HG03039 (cell line): Measurements from ENCODE around the gene PET100.
"Not testable (repeated sequence)": the region's sequence is repeated elsewhere in the genome, so short reads cannot be mapped to it uniquely, and the experiment has no call there.

ENCODE experiments used
- ATAC-seq: cut with Tn5 transposase; IDR thresholded peaks from one replicate; pipeline ENCODE4 v1.9.1; 2021; ENCODE audit warnings: mild to moderate bottlenecking, moderate library complexity; ENCODE audit not compliant: unreplicated experiment

The PET100 gene

DNA sequence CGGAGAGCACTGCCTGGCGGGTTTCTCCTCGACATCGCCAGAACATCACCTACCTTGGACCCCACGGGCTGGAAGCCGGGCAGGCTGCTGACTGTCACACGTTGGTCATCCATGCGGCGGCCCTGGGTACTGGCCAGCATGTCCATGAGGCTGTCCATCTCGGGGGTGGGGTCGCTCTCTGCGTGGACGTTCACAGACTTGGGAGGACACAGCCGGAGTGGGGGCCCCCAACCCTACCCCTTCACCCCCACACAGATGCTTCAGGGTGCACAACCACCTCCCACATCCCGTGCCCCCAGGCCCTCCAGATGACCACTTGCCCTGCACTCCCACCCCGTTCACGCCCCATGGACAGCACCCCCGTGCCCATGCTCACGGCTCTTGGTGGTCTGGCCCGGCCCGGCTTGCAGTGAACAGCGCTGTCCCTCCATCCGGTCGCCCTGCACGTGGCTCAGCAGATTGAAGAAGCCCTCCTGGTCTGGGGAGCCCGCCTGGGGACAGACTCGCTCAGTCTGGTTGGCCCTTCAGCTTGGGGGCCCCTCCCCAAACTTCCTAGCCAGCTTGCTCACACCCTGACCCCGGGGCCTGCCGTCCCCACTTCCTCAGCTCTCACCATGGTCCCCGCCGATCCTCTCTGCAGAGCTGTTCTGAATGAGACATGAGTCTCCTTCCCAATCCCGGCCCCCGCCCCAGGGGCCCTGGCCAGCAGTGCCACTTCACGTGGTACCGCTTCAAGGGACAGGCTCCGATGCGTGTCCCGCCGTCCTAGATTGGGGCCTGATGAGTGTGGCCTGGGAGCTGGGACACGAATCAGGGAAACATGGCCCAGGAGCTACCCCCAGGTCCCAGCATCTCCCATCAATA lies 3.0 kb downstream of the PET100 start:
- no peak for ATAC-seq

DNA sequence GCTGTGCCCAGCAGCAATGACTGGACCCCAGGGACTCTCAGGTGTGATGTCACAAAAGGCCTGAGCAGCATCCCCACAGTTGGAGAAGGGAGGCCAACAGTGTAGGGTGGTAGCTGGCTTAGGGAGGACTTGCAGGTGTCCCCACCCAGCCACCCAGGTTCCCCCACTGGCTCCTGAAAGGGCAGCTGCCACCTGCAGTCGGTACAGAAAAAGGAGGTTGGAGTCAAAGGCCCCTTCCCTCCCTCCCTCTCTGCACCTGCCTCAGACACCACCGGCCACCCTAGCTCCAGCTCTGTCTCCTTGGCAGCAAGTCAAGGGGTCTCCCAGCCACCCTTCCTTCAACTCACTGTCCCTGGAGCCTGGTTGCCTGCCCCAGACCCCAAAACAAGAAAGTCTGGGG lies 4.1 kb downstream of the PET100 start, which contains the start of gene PCP2:
TSS of gene PCP2 (minus strand) at position 22 of the 400 bp plus-strand sequence. CDS start 262 bp downstream, outside the sequence.
- ATAC-seq = no peak

DNA sequence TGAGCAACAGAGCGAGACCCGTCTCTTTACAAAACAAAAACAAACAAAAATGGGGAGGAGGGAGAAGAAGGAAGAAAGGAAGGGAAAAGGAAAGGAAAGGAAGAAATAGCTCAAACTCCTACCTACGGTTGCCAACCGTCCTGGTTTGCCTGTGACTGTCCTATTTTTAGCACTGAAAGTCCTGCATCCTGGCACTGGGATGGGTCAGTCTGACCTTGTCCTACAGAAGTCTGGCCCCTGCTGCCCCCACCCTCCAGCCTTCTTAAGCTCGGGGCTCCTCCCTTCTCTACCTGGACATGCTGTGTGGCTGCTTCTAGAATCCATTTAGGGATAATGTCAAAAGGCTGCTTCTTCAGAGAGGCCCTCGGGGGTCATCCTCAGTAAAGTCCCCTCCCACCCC lies 6.1 kb downstream of the PET100 start:
- ATAC-seq = no peak

DNA sequence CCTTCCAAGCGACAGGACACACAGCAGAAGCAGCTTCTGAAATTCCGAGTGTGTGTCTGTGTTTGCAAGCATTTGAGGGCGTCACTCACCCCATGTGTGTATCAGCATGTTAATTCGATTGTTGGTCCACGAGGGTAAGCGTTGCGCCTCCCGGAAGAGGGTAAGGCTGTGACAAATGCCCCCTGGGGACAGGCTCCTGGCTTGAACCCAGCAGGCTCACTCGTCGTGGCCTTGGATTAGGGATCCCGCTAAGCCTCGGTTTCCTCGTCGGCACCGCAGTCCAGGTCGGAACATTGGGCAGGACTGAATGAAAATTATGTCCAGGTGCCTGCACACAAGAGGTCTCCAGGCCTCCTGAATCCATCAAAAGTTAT lies 6.7 kb downstream of the PET100 start:
- ATAC-seq = no peak

DNA sequence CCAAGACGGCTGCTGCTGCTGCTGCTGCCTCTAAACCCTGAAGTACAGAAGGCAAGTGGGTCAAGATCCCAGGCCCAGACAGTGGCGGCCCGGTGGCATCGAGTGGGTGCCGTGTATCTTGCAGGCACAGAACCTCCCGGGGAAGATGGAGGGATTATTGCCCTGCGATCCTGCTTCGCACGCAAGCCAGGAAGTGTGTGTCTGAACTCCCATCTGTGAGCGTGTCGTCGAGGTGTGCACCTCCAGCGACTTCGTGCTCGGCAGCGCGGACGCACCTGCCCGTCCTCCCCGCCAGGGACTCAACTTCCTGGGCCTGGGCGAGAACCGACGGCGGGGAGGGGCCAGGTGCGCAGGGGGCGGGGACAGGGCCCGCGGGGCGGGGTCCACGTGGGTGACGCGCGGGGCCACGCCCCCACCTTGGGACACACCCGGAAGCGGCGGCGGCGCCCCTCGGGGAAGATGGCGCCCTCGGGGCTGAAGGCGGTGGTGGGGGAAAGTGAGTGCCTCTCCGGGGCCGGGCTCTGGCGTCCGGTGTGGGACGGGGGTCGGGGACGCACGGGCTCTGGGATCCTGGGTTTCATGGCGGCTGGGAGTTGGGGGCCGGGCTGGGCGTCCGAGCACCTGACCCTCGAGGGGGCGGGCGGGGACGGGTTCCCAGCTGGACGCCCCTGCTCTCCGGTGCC lies 7.2 kb downstream of the PET100 start, which contains the start of gene STXBP2:
TSS of gene STXBP2 (plus strand) at position 420 of the 683 bp plus-strand sequence. CDS start at position 460, 40 bp downstream.
- ATAC-seq = peak; percentile 71

DNA sequence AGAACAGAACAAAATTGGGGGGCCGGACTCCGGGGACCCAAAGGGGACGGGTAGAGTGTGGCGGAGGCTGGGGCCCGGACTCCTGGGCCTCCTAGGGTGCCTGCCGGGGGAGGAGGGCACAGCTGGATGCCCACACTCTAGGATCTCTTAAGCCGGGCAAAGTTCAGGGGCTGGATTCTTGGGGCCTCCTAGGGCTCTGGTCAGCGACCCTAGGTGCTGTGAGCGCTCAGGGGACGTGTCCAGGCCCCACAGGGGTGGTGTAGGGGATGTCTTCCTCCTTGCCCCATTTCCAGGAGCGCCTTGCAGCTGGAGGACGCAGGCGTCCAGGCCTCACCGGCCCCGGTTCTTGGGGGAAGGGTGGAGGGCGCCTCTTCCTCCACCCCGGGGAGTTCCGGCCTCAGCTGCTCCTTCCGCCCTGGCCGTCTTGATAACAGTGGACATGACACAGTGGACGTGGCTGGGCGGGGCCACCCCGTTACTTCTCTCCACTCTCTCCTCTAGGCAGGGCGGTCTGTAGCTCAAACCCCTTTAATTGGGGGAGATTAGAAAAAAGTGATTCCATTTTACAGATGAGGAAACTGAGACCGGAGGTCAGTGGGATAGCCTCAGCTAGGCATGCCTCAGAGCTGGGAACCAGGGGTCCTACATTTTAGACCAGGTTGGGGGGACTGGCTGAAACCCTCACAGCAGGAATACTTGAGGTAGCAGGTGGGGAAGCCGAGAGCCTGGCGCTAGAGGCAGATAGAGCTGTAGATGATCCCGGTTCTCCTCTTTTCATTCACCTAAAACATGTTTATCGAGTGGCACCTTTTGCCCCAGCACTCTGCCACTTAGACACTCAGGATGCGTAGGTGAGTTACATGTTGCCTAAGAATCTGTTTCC lies 8.0 kb downstream of the PET100 start:
- no peak for ATAC-seq

DNA sequence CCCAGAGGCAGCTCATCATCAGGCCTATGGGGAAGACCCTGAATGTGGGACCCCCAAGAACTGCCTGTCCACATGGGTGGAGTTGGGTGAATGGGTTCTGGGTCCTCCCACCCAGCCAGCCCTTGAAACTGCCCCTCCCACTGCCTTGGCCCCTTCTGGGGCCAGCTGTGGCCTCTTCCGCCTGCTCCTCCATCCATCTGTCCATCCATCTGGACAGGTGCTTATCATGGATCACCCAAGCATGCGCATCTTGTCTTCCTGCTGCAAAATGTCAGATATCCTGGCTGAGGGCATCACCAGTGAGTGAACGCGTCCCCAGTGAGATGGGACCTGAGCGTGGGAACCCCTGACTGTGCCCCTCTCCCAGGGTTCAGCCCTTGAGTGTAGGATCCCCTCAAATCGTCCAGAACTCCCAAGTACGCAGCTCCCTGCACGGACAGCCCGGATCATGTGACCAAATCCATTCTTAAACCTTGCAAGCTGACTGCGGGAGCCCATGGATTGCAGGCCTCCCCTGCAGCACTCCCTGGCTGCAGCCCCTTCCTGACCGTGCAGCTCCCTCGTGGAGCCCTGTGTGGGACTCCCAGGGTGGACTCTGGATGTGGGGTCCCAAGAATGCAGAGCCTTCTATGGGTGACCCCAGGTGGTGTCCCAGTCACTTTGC lies 9.3 kb downstream of the PET100 start:
- no peak for ATAC-seq

DNA sequence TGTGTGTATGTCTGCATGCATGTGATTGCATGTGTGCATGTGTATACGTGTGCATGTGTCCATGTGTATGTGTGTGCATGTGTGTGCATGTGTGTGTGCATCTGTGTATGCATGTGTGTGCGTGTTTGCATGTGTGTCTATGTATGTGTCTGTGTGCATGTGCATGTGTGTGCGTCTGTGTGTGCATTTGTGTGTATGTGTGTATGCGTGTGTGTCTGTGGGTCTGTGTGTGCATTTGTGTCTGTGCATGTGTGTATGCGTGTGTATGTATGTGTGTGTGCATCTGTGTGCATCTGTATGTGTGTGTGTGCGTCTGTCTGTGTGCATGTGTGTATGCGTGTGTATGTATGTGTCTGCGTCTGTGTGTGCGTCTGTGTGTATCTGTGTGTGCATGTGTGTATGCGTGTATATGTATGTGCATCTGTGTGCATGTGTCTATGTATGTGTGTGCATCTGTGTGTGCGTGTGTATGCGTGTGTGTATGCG lies 10.3 kb downstream of the PET100 start:
- no peak for ATAC-seq

DNA sequence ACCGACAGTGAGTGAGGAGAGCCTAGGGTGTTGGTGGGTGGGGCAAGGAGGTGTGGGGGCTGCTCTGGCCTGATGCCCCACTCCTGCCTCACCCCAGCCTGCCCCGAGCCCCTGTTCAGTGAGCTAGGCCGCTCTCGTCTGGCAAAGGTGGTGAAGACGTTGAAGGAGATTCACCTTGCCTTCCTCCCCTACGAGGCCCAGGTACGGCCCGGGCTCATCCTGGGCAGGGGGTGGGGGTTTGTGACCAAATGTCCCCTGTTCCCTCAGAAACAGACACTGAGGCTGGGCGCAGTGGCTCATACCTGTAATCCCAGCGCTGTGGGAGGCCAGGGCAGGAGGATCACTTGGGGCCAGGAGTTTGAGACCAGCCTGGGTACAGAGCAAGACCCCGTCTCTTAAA lies 11.2 kb downstream of the PET100 start:
- ATAC-seq = no peak

DNA sequence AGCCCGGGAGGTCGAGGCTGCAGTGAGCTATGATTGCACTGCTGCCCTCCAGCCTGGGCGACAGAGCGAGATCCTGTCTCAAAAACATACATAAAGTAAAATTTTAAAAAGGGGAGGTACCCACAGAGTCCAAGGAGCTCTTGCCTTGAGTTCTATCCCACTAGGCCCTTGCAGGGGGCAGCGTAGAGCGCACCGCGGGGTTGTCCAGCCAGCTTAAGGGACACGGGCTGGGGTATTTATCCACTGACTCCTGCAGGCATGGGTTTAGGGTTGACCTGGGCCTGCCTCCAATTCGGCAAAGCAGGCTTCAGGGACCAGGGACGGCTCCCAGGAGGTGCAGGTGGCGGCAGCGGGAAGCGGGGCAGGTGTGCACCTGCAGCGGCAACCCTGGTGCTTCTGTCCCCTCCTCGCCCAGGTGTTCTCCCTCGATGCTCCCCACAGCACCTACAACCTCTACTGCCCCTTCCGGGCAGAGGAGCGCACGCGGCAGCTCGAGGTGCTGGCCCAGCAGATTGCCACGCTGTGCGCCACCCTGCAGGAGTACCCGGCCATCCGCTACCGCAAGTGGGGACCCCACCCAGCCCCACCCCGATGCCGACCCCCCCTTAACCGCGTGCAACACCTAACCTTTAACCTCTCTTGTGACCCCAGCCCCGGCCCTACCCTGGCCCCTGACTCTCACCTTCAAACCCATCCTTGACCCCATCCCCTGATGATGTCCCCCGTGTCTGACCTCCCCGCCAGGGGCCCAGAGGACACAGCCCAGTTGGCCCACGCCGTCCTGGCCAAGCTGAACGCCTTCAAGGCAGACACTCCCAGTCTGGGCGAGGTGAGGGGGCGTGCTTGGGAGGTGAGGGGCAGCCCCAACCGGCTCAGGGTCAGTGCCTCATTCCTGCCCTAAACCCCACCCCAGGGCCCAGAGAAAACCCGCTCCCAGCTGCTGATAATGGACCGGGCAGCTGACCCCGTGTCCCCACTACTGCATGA lies 12.0 kb downstream of the PET100 start:
- ATAC-seq = no peak

DNA sequence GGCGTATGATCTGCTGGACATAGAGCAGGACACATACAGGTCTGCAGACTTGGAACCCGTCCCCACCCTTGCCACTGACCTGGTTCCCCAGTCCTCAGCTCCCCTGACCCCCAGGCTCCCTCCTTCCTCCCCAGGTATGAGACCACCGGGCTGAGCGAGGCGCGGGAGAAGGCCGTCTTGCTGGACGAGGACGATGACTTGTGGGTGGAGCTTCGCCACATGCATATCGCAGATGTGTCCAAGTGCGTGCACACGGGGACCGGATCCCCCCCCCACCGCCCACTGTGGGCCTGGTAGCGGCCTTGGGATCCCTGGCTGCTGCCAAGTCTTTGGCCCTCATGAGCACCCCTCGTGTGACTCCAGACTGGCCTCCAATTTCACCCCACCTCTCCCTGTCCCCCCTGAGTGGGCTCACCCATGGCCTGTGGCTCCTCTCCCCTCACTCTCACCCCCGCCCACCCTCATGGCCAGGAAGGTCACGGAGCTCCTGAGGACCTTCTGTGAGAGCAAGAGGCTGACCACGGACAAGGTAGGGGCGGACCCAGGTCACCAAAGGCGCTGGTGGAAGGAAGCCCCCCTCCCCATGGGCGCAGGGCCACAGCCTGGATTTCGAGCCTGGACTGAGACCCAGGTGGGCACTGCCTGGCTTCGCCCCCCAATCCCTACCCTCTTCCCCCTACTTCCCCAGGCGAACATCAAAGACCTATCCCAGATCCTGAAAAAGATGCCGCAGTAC lies 12.9 kb downstream of the PET100 start:
- ATAC-seq = no peak

DNA sequence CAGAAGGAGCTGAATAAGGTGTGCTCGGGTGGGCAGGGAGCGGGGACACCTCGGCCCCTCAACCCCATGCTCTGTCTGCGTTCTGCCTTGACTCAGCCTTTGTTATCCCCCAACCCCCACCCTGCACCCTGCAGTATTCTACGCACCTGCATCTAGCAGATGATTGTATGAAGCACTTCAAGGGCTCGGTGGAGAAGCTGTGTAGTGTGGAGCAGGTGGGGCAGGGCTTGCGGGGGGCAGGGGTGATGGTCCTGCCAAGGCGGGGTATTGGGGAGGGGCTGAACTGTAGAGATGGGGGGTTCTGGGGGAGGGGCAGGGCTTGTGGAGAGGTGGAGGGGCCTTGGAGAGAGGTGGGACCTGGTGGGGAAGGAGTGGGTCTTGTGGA lies 13.4 kb downstream of the PET100 start:
- ATAC-seq = no peak

DNA sequence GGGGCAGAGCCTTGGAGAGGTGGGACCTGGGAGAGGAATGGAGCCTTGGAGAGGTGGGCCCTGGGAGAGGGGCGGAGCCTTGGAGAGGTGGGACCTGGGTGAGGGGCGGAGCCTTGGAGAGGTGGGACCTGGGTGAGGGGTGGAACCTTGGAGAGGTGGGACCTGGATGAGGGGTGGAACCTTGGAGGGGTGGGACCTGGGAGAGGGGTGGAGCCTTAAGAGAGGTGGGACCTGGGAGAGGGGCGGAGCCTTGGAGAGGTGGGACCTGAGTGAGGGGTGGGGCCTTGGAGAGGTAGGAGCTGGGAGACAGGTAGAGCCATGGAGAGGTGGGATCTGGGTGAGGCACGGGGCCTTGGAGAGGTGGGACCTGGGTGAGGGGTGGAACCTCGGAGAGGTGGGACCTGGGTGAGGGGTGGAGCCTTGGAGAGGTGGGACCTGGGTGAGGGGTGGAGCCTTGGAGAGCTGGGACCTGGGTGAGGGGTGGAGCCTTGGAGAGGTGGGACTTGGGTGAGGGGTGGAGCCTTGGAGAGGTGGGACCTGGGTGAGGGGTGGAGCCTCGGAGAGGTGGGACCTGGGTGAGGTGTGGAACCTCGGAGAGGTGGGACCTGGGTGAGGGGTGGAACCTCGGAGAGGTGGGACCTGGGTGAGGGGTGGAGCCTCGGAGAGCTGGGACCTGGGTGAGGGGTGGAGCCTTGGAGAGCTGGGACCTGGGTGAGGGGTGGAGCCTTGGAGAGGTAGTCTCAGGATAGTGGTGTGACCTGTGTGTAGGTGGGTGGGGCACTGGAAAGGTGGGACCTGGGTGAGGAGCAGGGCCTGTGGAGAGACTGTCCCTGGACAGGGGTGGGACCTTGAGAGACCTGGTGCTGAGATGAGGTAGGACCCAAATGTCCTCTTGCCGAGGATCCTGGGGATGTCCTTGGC lies 14.3 kb downstream of the PET100 start:
- not testable (repeated sequence) for ATAC-seq

DNA sequence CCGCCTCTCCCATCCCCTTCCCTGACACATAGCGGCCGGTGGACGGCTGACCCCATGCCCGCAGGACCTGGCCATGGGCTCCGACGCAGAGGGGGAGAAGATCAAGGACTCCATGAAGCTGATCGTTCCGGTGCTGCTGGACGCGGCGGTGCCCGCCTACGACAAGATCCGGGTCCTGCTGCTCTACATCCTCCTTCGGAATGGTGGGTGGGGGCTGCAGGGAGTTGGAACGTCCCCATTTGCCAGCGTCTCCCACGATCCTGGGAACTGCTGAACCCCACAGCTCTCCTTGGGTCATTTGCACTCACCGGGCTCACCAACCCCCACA lies 14.9 kb downstream of the PET100 start:
- no peak for ATAC-seq

DNA sequence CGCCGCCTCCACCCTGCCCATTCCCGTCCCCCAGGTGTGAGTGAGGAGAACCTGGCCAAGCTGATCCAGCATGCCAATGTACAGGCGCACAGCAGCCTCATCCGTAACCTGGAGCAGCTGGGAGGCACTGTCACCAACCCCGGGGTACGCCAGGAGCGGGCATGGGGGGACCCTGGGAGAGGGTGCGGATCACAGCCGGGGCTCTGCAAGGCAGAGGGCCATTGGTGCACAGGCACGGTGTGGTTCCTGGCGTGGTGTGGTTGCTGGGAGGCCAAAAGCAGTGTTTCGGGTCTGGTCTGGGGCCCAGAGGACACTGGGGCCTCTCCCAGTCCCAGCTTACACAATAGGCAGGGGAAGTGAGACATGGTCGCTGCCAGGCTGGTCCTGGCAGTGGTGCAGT lies 15.6 kb downstream of the PET100 start:
- no peak for ATAC-seq

DNA sequence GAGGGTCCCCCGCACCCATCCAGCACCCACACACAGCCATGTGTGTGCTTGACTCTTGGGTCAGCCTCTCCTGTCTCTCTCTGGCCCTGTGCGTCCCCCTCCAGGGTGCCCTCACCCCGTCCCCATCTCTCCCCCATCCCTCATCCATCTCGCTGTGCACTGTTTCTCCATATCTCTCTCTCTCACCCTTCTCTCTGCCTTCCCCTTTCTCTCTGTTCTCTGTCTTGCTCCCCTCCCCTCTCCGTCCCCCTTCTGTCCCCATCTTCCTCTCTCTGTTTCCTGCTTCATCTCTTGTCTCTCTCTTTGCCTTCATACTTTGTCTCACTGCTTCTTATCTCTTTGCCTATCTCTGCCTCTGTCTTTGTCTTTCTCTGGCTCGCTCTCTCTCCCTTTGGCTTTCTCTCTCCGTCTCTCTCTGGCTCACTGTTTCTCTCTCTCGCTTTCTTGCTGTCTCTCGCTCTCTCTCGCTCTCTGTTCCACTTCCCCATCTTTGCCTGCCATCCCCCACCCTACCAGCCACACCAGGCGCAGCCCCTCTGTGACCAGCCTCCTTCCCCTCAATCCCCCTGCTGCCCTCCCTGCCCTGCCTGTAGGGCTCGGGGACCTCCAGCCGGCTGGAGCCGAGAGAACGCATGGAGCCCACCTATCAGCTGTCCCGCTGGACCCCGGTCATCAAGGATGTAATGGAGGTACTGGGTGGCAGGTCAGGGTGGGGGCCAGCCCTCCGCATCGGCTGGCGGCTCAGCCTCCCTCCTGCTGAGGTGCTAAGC lies 16.2 kb downstream of the PET100 start:
- no peak for ATAC-seq

DNA sequence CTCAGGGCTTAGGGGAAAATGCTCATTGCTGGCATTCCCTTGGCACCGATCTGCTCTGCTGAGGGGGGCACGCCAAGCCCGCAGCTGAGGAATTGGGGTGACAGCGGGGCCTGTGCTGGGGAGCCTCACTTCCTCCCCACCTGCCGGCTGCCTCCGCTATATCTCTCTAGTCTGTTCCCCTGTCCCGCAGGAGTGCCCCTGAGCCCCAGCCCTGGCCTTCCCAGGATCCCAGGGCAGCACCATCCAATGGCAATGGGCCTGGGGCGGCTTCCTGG lies 16.8 kb downstream of the PET100 start:
- no peak for ATAC-seq
